ENCODE results near the gene KIAA0232. TPM values are rescaled to one million over a fixed set of nuclear protein-coding genes. Genes with fewer than 3 reads are reported as not detected.

KIAA0232 gene
- total RNA-seq, 1 experiment from 2014 or later = 28.5 TPM

GRCh38 chr4:6887591-6888371 lies 105.3 kb downstream of the KIAA0232 start:
- Histone ChIP-seq H2BK15ac (ENCODE audit: low read depth, low read length) (no peak overlapping the region), H2AK5ac (ENCODE audit: insufficient read length, low read length) (no peak overlapping the region), H2BK20ac (ENCODE audit: low read depth, low read length, poor library complexity, severe bottlenecking) (no peak overlapping the region), H3K56ac (ENCODE audit: insufficient read length, low read depth, low read length) (no peak overlapping the region), H2BK5ac (ENCODE audit: insufficient read length, low read length) (no peak overlapping the region), H3K9ac (ENCODE audit: extremely low read depth, insufficient read length, low read length) (no peak overlapping the region), H4K91ac (ENCODE audit: insufficient read length, low read depth, low read length) (no peak overlapping the region), H3K23me2 (ENCODE audit: insufficient read length, low read depth, low read length, poor library complexity, severe bottlenecking) (no peaks in the 10 kb centered on the region), H2BK12ac (ENCODE audit: insufficient read length, low read depth, low read length) (no peak overlapping the region), H3K27me3 (ENCODE audit: insufficient read depth, low read length) (no peaks in the 10 kb centered on the region), H2BK120ac (ENCODE audit: low read depth, low read length, poor library complexity, severe bottlenecking) (no peak overlapping the region), H3K14ac (ENCODE audit: insufficient read depth, low read length) (no peak overlapping the region), H3K4me2 (ENCODE audit: insufficient read depth, insufficient read length, low read length) (no peak overlapping the region), H3K79me2 (ENCODE audit: insufficient read depth, low read length) (no peaks in the 10 kb centered on the region), H3K4ac (ENCODE audit: low read depth, low read length) (no peak overlapping the region), H3K27ac (ENCODE audit: insufficient read length, low read depth, low read length) (no peak overlapping the region), H4K8ac (replicated peaks; ENCODE audit: insufficient read length, low read depth, low read length) (no peak overlapping the region), H3K9me3 (ENCODE audit: control insufficient read depth, low read depth, low read length) (no peaks in the 10 kb centered on the region), H4K5ac (ENCODE audit: insufficient read length, low read depth, low read length) (no peak overlapping the region), H2AFZ (ENCODE audit: low read length) (no peak overlapping the region), H3T11ph (ENCODE audit: low read length) (no peak overlapping the region), H3K23ac (ENCODE audit: insufficient read length, low read depth, low read length) (no peak overlapping the region), H3K18ac (ENCODE audit: insufficient read length, low read depth, low read length) (no peak overlapping the region), H3K4me1 (ENCODE audit: insufficient read depth, low read length) (no peaks in the 10 kb centered on the region; the same call in 1 of the 2 replicates), H3K79me1 (ENCODE audit: insufficient read depth, low read depth, low read length, poor library complexity, severe bottlenecking) (no peaks in the 10 kb centered on the region), H4K20me1 (ENCODE audit: control insufficient read depth, insufficient read depth, insufficient read length) (no peaks in the 10 kb centered on the region)
- Mint-ChIP-seq H3K4me1 (peaks cover 11 to 24% of the 10 kb centered on the region in 2 experiments), H3K4me3 (no peak overlapping the region), H3K9me3 (peaks cover 9 to 11% of the 10 kb centered on the region in 2 experiments; a peak in 4 of 5 replicates), H3K27me3 (ENCODE audit: low read depth) (peaks cover 2% of the 10 kb centered on the region; the same call in 1 of the 2 replicates), H3K36me3 (ENCODE audit: insufficient read depth in 1 of 3, low read depth in 3 of 3) (peaks cover 9 to 15% (median 14%) of the 10 kb centered on the region in 3 experiments), H3K27ac (no peak overlapping the region)
- no peak for DNase-seq
- WGBS (ENCODE audit: extremely low coverage, insufficient read length, low lambda C conversion rate) = no CpG with 5 or more reads among the region's 21 CpGs
- TF ChIP-seq, protein P1, sequence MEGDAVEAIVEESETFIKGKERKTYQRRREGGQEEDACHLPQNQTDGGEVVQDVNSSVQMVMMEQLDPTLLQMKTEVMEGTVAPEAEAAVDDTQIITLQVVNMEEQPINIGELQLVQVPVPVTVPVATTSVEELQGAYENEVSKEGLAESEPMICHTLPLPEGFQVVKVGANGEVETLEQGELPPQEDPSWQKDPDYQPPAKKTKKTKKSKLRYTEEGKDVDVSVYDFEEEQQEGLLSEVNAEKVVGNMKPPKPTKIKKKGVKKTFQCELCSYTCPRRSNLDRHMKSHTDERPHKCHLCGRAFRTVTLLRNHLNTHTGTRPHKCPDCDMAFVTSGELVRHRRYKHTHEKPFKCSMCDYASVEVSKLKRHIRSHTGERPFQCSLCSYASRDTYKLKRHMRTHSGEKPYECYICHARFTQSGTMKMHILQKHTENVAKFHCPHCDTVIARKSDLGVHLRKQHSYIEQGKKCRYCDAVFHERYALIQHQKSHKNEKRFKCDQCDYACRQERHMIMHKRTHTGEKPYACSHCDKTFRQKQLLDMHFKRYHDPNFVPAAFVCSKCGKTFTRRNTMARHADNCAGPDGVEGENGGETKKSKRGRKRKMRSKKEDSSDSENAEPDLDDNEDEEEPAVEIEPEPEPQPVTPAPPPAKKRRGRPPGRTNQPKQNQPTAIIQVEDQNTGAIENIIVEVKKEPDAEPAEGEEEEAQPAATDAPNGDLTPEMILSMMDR (conservative IDR thresholded peaks at IDR 0.05) = no peak

Measured in H9 (cell line).